DND-41 (cell line): ENCODE data around the gene BMP2K.

Experiments
- ATAC-seq: fragments of 200-7000 bp; cut with Tn5 transposase; 3 replicates; pipeline ENCODE4 v1.9.1; 2021; ENCODE audit warnings: low read depth; ENCODE audit not compliant: insufficient read depth
- DNase-seq: peaks from one replicate; pipeline ENCODE4 v3.0.0-alpha.2; 2020
- H2AFZ ChIP-seq: 2 replicates; pipeline ENCODE4 v1.6.0; 2012; ENCODE audit warnings: low read depth, low read length
- H3K27ac ChIP-seq: 2 replicates; pipeline ENCODE4 v1.5.1; 2012; ENCODE audit warnings: low read length, inconsistent platforms
- H3K27me3 ChIP-seq: fragments of 200-600 bp; sonication (generic); 2 replicates; pipeline ENCODE4 v1.6.0; 2012; ENCODE audit warnings: low read length, mild to moderate bottlenecking, inconsistent platforms; ENCODE audit not compliant: insufficient read depth, poor library complexity
- H3K36me3 ChIP-seq: 2 replicates; pipeline ENCODE4 v1.5.1; 2012; ENCODE audit warnings: low read length, inconsistent platforms; ENCODE audit not compliant: insufficient read depth
- H3K4me1 ChIP-seq: 2 replicates; pipeline ENCODE4 v1.5.1; 2012; ENCODE audit warnings: mild to moderate bottlenecking, low read length; ENCODE audit not compliant: insufficient read depth
- H3K4me2 ChIP-seq: 2 replicates; pipeline ENCODE4 v1.6.0; 2012; ENCODE audit warnings: mild to moderate bottlenecking, moderate library complexity, low read length, inconsistent platforms; ENCODE audit not compliant: insufficient read depth
- H3K4me3 ChIP-seq, 2 experiments: fragments of 200-600 bp in 1 of 2; shearing (Covaris generic) in 1 of 2; 2 replicates each; pipeline ENCODE4 v1.5.1; 2012 to 2016; ENCODE audit warnings: inconsistent platforms in 2 of 2, low read length in 2 of 2, mild to moderate bottlenecking in 2 of 2, low read depth in 1 of 2, moderate library complexity in 1 of 2
- H3K79me2 ChIP-seq: 2 replicates; pipeline ENCODE4 v1.6.0; 2012; ENCODE audit warnings: low read length, inconsistent platforms; ENCODE audit not compliant: insufficient read depth
- H3K9ac ChIP-seq: 2 replicates; pipeline ENCODE4 v1.6.0; 2012; ENCODE audit warnings: low read depth, mild to moderate bottlenecking, inconsistent platforms, low read length, moderate library complexity
- H3K9me3 ChIP-seq: 2 replicates; pipeline ENCODE4 v1.5.1; 2012; ENCODE audit warnings: low read length, moderate library complexity, mild to moderate bottlenecking, inconsistent platforms; ENCODE audit not compliant: insufficient read depth, severe bottlenecking
- H4K20me1 ChIP-seq: 2 replicates; pipeline ENCODE4 v1.6.0; 2012; ENCODE audit warnings: low read length; ENCODE audit not compliant: insufficient read depth
- CTCF ChIP-seq: IDR thresholded peaks from 2 replicates; pipeline ENCODE4 v1.5.1; 2012; ENCODE audit warnings: borderline replicate concordance, low read length, moderate library complexity, mild to moderate bottlenecking; ENCODE audit not compliant: poor library complexity, severe bottlenecking; ENCODE audit errors: extremely low read depth
- EZH2 ChIP-seq: IDR thresholded peaks from 3 replicates; pipeline ENCODE4 v1.6.1; 2012; ENCODE audit warnings: borderline replicate concordance, low read depth, mild to moderate bottlenecking, moderate library complexity, low read length, inconsistent platforms; ENCODE audit not compliant: severe bottlenecking

The BMP2K gene

DNA sequence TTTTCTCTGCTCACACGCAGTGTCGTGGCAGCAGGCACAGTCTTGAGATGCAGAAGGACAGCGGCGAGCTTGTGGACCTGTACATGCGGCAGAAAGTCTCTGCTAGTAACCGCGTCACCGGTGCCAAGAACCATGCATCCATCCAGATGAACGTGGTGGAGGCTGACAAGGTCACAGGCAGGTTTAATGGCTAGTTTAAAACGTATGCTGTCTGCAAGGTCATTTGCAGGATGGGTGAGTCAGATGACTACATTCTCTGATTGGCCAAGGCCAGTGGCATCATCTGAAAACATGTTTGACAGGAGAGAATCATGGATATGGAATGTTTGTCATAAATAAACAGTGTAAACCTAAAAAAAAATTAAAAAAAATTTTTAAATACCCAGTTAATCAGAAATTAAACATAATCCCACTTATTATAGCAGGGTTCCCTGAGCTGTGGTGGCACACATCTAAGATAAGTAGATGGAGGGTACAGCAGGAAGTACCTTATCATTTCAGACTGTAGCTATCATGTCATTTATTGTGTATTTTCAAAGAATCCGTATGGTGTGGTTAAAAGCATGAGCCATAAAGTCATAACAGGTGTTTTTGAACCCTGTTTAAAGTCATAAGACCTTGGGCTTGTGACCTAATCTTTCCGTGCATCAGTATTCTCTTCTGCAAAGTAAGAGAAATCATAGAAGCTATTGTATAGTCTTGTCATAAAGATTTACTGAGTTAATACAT is 7.5 kb upstream of the BMP2K start:
- Histone ChIP-seq H3K4me1 (peaks cover 16% of the 10 kb centered on the region), H3K36me3 (no peaks in the 10 kb centered on the region), H3K9me3 (no peaks in the 10 kb centered on the region), H2AFZ (no peak overlapping the region), H3K27me3 (no peaks in the 10 kb centered on the region), H4K20me1 (no peaks in the 10 kb centered on the region), H3K4me2 (no peak overlapping the region), H3K4me3 (no peak overlapping the region), H3K27ac (no peak overlapping the region), H3K79me2 (no peaks in the 10 kb centered on the region), H3K9ac (no peak overlapping the region)
- TF ChIP-seq EZH2 (no peak), CTCF (no peak)
- no peak for DNase-seq
- ATAC-seq: peak; percentile 87

DNA sequence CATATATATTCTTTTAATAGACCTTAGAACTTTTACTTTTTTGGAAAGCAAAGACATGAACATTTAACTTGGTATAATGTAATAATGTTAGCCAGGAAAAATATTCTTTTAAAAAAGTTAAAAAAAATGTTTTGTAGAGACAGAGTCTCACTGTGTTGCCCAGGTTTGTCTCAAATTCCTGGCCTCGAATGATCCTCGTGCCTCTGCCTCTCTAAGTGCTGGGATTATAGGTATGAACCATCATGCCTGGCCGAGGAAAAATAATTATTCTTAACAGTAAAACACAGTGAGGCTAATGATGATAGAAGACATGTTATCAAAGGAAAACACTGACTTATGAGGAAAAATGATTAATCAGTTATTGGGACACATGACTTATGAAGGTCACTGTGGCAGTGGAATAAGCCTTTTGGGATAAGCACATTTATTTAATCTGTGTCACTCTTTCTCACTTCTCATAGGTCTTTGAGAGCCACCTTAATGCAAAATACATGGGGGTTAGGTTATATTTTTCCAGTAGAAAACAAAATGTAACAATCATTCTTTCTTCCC is 6.0 kb upstream of the BMP2K start:
- H3K4me3 ChIP-seq: no peak overlapping the region
- no peak overlapping the region for H3K4me2 ChIP-seq
- no peaks in the 10 kb centered on the region for H3K36me3 ChIP-seq
- DNase-seq (no peak), ATAC-seq (no peak)
- no peaks in the 10 kb centered on the region for H3K9me3 ChIP-seq
- TF ChIP-seq CTCF: no peak
- TF ChIP-seq EZH2: no peak
- H3K9ac ChIP-seq: no peak overlapping the region
- peaks cover 23% of the 10 kb centered on the region for H3K4me1 ChIP-seq
- H3K79me2 ChIP-seq: no peaks in the 10 kb centered on the region
- H3K27me3 ChIP-seq: no peaks in the 10 kb centered on the region
- H3K27ac ChIP-seq: no peak overlapping the region
- H2AFZ ChIP-seq: no peak overlapping the region
- no peaks in the 10 kb centered on the region for H4K20me1 ChIP-seq

- Histone ChIP-seq H3K4me1 (peaks cover 33% of the 10 kb centered on the region), H3K27me3 (no peaks in the 10 kb centered on the region), H3K4me2 (no peak overlapping the region), H2AFZ (no peak overlapping the region), H4K20me1 (no peaks in the 10 kb centered on the region; the same call in 1 of the 2 replicates), H3K9me3 (no peaks in the 10 kb centered on the region), H3K27ac (no peak overlapping the region), H3K79me2 (peaks cover 11% of the 10 kb centered on the region), H3K36me3 (no peaks in the 10 kb centered on the region), H3K9ac (no peak overlapping the region), H3K4me3 (no peak overlapping the region)
- ATAC-seq (no peak), DNase-seq (no peak)
- TF ChIP-seq EZH2 (no peak), CTCF (no peak)
Measured at GRCh38 chr4:78772526-78773091, 3.5 kb upstream of the BMP2K start.
